Stimulated activated CD4-positive, alpha-beta T cell treated with anti-CD3 and anti-CD28 coated beads, Interleukin-15, amount 100 ng/mL, for 1 hour (primary cell): Measurements from ENCODE around the gene CMIP.
"Not testable (repeated sequence)": the region's sequence is repeated elsewhere in the genome, so short reads cannot be mapped to it uniquely, and the experiment has no call there.

ENCODE experiments used
- DNase-seq, 2 donors: peaks; one replicate each; pipeline ENCODE4 v3.0.0-alpha.2; 2020; ENCODE audit warnings: low read depth in 1 of 2, low spot score in 1 of 2

CMIP gene

DNA sequence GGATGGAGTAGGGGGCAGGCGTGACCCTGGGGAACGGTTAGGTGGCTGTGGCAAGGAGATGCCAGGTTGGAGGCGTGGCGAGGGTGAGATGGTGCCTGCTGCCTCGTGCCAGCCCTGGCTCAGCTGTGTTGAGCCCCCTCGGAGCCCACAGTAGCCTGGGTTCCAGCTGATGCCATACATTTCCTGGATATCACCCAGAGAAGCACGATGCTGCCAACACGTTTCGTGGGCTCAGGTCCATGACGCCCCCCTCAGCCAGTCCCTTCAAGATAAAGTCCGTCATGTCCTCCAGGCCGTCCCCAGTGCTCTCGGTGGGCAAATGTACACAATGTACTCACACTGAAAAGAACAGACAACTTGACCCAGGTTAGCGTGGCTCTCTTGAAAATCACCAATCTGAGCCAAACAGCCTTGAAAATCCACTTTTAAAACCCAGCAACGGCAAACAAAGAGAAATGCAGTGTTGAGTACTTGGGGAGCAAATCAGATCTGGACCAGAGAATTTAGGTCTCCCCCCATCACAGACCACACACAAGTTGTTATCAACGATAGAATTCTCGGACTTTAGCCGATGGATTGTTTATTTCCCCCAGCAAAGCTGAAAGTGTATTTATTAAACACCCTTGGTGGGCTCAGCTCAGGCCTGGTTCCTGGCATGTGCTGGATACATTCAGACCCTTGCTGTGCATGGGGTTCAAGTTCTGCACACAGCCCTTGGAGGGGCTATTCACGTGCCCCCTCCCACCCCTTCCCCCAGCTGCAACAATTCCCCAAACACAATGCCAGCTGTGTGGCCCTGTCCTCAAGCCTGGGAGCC is 231.7 kb downstream of the CMIP start:
- no peak for DNase-seq

DNA sequence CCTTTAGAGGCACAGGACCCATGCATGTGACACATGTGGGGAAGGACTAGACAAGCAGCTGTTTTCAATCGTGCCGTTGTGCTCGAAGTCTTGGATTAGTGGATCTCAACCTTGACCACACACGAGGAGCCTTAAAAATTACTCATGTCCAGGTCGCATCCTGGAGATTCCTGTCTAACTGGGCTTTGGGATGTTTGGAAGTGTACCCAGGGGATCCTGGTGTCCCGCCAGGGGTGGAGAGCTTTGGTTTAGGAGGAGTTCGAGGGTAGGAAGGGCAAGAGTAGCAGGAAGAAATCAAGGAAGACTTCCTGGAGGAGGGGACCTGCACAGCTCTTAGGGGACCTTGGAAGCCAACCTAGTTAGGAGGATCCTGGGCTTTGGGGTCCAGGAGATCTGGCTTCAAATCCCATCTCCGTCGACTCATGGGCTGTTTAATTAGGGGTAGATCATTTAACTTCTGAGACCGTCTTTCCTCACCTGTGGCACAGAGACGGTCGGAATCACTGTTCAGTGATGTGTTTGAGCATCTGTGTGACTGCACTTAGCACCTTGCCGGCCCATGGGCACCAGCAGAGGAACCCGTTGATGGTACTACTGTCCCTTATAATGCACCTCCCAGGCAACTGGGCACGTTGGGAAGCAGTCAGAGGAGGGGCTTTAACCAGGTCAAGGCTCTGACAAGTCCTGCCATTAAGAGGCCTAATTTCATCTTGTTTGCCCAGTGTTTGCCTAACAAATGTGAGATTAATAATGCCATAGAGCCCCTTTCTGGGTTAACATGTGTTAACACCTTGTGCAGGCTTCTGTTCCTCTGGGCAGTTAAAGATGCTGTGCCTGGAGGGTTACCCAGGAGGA is 232.5 kb downstream of the CMIP start:
- no peak for DNase-seq

DNA sequence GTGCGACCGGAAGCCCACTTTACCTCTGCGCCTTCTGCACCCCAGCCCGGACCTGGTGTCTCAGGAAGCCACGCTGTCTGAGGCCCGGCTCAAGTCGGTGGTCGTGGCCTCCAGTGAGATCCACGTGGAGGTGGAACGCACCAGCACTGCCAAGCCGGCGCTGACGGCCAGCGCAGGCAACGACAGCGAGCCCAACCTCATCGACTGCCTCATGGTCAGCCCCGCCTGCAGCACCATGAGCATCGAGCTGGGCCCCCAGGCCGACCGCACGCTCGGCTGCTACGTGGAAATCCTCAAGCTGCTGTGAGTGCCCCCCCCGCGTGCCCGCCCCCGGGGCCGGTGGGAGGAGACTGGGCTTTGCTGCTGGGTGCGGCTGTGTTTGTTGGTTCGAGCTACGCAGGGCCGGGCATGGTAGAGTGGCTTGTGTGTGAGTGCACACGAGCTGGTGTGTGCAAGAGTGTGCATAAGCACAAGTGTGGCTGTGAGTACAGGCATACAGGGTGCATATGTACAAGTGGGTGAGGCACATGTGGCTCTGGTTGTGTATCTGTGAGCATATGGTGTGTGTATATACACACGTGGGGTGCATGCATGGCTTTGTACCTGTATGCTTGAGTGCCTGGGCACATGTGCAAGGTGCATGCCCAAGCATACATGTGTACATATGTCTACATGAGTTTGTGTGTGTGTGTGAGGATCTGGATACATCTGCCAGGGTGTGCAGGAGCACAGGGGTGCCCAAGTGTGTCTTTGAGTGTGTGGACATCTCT is 233.9 kb downstream of the CMIP start:
- DNase-seq, result no peak

DNA sequence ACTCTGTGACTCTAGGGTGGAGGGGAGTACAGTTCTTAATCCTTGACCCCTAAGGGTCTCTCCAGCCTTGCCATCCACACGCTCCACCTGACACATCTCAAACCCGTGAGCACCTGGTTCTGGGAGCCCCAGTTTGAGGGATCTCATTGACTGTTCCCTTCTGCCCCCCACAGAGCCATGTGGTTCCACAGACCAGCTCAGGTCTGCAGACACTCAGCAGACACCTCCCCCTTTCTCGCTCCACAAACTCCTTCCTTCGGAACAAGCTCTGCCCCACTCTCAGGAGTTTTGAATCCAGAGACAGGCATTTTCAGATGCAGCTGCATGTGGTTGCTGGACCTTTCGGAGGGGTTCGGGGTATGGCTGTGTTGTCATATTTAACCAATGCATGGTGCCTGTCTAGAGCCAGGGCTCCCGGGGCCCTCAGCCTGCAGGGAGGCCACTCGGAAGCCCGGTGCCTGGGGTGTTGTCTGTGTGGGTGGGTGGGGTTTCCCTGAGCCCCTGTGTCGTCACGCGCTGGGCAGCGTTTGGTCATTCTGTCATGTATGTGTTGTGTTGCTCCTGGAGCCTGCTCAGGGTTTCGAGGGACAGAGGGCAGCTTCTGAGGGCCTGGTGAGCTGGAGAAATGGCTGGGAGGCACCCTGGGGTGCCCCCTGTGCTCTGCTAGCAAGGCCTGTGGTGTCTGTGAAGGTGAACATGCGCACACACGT is 235.3 kb downstream of the CMIP start:
- no peak for DNase-seq

DNA sequence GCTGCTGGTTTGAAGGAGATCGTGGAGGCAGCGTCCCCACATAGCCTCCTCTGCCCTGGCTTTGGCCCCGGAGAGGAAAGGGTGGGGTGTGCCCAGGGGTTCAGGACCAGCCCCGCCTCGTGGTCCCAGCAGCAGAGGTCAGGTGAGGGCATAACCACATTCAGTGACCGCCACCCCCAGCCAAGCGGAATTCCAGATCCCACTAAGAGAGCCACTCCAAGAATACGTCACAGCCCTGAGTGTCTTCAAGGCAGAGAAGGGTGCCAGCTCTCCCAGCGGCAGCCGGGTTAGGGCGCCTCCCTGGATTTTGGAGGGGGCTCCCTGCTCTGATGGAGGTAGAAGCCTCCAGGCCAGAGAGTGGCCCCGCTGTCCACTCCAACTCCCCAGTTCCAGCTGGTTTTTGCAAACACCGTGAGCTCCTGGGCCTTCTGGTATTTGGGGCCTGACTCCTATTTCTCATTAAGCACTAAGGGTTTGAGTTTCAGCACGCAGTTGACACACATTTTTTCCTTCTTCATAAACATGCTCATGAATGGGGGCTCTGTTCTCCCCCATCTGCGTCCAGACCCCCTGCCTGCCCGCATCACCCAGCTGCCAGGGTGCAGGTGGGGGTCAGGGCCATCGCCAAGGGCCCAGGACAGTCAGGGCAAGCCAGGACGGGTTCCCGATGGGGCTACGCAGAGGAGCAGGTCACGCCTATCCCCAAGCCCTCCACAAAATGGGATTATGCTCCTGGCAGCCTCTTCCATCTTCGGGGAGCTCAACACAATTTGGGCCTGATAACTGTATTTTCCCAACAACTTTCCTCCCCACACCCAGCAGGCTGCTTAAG is 236.1 kb downstream of the CMIP start:
- DNase-seq, result no peak

DNA sequence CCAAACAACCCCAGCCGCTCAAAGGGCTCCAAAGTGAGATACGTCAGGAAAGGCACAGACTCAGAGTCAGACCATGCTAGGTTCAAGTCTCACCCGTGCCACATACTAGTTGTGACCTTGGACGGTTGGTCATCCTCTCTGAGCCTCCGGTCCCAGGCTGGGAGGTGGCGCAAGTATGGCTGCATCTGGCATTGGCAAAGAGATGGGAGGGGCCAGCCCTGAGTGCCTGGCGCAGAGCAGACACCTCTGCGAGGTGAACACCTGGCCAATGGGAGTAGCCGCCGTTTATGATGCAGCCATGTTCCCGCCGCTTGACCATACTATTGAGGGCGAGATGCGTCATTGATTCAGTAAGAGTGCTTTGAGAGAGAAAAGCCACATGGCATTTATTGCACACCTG is 236.7 kb downstream of the CMIP start:
- no peak for DNase-seq

DNA sequence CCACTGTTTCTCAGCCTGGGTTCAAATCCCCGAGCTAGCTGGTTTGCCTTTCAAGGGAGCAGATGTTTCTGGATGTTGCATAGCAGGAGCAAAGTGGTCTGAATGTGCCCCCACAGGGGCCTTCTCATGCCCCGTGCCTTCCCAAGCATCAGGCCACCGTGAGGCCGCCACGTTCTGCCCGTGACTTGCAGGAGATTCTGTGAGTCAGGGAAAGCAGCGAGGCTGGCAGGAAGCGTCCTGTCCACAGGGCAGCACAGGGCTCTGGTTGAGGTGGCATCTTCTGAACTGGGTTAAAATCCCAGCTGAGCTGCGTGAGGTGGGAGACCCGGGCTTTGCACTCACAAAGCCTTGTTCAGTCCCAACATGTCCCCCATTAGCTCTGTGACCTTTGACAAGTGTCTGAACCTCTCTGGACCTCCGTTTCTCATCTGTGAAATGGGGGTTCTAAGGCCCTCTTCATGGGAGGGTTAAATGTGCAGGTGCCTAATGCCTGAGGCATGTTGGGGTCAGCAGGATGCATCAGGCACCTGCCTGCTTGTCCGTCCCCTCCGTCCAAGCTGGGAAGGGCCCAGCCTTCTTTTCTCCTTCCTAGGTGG is 239.7 kb downstream of the CMIP start:
- no peak for DNase-seq

DNA sequence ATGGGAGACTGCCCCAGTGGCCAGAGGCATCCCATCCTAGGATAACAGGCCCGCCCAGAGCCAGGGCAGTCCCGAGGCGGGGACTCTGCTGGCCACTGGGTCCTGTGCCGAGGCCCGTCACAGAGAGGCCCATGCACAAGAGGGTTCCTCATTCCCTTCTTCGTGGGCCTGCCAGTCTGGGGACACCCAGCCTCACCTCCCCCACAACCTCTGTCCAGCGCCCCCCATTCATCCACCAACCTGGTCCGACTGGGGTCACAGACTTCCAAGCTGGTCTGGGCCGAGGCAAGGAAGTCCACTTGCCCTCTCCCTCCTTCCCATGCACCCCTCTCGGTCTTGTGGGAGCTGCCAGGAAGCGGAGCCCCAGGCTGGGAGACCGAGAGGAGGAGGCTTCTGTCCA is 240.3 kb downstream of the CMIP start:
- DNase-seq, result no peak

DNA sequence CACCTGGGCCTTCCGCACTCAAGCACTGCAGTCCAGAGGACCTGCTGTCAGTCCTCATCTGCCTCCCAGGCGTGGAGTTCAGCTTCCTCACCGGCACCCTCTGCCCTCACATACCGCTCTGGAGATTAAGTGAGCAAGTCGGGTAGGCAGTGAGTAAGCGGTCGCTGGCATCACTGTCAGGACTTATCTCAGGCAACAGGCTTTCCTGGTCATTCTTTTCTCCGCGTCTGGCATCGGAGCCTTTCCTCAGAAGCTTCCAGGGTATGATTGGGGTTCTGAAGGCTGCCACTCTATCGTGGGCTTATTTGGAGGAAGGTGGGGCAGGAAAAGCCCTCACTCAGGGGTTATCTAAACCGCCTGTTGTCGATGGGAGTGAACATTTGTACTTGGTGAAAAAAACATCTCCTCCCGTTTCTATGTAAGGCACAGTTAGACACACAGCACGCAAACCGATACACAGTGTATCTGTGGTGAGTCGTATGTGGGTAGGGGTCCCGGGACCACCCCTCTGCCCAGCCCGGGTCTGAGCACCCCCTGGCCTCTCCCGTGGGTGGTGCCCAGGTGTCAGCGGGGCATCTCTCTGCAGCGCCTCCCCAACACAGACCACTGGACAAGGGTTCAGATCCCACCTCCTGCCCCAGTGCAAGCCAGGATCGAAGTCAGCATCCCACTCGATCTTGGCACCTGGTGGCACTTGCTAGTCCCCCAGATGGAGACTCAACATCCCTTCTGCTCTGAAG is 242.0 kb downstream of the CMIP start:
- DNase-seq, result no peak

DNA sequence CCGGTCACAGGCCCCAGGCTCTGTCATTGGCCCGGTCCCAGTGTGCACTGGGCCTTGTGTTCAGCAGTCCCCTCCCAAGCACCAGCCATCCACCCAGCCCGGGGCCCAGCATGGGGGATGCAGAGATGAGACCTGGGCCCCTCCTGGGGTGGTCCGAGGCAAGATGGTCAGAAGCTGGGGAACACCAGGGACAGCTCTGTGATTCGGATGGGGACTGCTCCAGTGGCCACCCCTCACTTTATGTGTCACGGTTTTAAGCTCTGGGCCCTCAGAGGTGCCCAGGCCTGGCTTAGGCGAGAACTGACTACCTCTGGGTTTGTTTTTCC is 242.5 kb downstream of the CMIP start:
- DNase-seq, result no peak

DNA sequence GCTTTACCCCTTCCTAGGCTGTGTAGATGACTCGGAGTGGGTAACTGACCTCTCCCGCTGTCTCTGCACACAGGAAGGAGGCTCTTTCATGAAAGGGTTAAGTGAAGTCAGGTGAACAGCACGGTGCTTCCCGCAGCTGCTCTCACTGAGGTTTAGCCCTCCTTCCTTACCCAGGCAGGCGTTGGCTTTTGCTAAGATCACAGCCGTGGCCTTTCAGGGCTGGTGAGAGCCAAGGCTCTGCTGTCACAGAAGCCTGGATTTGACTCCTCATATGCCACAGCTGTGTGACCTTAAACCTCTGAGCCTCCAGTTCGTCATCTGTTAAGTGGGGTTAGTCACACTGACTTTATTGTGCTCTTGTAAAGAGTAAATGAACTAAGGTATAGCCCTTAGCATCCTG is 243.6 kb downstream of the CMIP start:
- no peak for DNase-seq

DNA sequence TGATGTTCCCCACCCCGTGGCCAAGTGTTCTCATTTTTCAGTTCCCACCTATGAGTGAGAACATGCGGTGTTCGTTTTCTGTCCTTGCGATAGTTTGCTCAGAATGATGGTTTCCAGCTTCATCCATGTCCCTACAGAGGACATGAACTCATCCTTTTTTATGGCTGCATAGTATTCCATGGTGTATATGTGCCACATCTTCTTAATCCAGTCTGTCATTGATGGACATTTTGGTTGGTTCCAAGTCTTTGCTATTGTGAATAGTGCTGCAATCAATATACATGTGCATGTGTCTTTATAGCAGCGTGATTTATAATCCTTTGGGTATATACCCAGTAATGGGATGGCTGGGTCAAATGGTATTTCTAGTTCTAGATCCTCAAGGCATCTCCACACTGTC is 244.2 kb downstream of the CMIP start:
- DNase-seq, result not testable (repeated sequence)

DNA sequence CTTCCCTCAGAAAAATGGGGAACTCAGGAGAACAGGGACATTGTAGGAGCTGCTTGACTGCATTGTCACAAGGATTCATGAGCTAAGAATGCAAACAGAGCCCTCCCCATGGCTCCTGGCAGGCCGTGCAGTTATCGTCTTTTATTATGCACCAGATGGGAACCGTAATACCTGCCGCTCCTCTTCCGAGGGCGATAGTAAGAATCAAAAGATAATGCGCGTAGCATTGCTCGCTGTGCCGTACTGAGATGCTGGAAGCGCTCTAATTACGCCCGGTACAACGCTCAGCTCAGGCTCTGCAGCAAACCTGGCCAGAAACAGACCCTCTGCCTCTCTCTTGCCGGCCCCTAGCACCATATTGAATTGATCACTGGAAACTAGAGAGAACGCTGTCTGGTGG is 247.4 kb downstream of the CMIP start:
- DNase-seq, result no peak

DNA sequence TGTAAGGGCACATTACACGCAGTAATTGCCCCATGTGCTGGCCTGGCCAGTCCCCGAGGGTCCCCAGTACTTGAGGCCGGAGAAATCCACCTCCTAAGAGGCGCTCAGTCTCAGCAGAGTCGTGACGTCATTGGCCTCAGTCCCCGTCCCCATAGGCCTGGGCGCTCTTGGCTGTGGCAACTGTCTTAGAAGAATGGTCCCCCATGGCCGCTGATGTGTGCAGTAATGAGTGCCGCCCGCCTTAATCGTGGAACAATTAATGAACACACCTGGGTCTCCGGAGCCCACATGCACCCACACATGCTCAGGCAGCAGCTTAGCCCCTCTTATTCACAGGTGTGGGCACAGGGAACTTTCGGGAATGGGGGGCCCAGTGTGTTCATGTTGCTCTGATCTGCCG is 248.0 kb downstream of the CMIP start:
- DNase-seq, result no peak

DNA sequence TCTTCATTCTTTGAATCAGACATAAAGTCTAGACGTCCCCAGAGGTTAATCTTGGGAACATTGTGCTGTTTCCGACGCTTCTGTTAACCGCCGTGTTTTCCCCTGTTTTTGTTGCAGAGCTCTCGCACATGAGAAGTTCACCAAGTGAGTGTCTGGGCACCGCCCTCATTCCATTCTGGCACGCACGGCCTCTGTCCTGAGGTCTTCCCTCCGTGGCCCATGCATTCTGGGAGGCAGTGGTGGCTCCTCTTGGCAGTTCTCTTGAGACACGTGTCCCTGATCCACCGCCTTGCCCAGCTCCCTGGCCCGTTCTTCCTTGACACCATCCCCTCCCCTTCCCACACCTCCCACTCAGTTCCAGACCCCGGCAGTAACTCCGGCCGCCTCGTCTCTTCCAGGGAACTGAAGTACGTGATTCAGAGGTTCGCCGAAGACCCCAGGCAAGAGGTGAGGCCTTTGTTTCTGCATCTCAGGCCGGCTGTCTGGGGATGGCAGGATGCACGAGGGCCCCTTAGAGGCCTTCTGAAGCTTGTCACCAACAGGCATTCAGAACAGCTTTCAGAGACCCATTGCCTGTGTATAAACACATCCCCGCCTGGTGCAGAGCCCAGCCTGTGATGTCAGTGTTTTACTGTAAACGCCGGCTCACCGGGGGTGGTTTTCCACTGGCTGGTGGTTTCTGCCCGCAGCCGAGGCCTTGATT is 248.6 kb downstream of the CMIP start:
- DNase-seq, result no peak

DNA sequence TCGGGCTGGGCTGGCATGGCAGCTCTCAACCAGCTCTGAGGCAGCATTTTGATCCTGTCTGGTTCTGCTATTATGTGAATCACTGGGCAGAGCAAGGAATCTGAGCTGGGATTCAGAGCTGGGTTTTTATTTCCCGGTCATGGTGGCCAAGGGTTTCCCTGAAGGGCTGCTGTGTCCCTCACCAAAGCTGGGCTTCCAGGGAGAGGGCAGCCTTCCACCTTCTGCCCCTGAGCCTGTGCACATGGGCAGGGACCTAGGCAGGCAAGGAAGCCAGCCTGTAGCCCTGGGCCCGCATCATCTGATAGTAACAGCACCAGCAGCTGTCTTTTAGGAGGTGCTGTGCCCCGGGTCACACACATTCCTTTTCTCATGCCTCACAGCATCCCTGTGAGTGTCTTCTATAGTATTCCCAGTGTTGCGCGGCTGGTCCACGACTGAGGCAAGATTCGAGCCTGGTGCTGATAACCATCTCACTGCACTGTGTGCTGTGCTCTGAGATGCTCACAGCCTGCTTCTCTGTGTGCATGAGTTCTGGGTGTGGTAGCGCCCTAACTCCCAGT is 249.2 kb downstream of the CMIP start:
- DNase-seq, result no peak

DNA sequence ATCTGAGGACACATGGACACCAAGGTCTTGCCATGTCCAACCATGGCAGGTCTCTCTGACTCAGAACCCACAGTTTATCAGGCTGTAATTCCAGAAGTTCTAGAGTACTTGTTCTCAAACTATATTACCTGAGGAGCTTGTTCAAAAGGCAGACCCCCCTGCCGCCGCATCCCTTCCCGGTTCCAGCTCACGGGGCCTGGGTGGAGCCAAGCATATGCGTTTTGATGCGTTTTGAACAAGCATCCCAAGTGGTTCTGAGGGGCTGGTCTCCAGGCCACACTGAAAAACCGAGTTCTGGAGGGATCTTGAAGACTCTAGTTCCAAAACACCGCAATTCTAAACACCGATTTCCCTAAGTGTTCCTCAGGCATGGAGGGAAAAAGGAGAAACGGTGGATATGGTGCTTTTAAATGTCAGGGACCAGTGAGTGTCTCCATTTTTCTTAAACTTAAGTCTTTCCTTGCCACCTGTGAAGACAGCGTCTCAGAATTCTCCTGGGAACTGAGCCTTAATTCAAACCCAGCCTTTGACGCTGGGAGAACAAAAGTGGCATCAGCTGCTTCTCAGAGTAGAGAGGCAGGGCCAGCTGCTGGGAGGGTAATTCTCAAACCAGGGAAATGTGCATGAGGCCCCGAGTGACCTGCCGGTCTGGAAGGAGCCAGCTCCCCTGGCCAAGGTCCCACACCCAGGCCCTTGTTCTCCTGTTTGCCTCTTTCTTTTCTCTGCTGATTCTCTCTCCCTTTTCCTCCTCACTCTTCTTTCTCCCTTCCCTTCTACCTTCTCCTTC is 250.1 kb downstream of the CMIP start:
- DNase-seq, result no peak
